Endodermal cell (in vitro differentiated cells): ENCODE measurements around the gene REC114. TPM values are rescaled to one million over a fixed set of nuclear protein-coding genes. Genes with fewer than 3 reads are reported as not detected.
"Not testable (repeated sequence)": the region's sequence is repeated elsewhere in the genome, so short reads cannot be mapped to it uniquely, and the experiment has no call there.

Source experiments
- DNase-seq: peaks from one replicate; pipeline ENCODE4 v3.0.0-alpha.2; 2017
- H3K27ac ChIP-seq: 2 replicates; pipeline ENCODE4 v1.5.1; 2013; ENCODE audit warnings: mild to moderate bottlenecking, low read depth, low read length, moderate library complexity
- H3K27me3 ChIP-seq: 2 replicates; pipeline ENCODE4 v1.6.1; 2013; ENCODE audit warnings: mild to moderate bottlenecking, low read length, moderate library complexity; ENCODE audit not compliant: insufficient read depth, control insufficient read depth, poor library complexity, severe bottlenecking
- H3K36me3 ChIP-seq: 2 replicates; pipeline ENCODE4 v1.7.0; 2013; ENCODE audit warnings: mild to moderate bottlenecking, low read length, moderate library complexity; ENCODE audit not compliant: control insufficient read depth, insufficient read depth
- H3K4me1 ChIP-seq: one replicate; pipeline ENCODE4 v1.7.0; 2013; ENCODE audit warnings: low read length; ENCODE audit not compliant: control insufficient read depth, insufficient read depth
- H3K4me3 ChIP-seq: 2 replicates; pipeline ENCODE4 v1.5.1; 2013; ENCODE audit warnings: mild to moderate bottlenecking, low read length, moderate library complexity
- H3K9ac ChIP-seq: 2 replicates; pipeline ENCODE4 v1.6.1; 2013; ENCODE audit warnings: mild to moderate bottlenecking, low read length, moderate library complexity; ENCODE audit not compliant: poor library complexity, severe bottlenecking; ENCODE audit errors: extremely low read depth
- H3K9me3 ChIP-seq: 2 replicates; pipeline ENCODE4 v1.6.1; 2013; ENCODE audit warnings: mild to moderate bottlenecking, low read length, moderate library complexity; ENCODE audit not compliant: control insufficient read depth
- H3K27ac Mint-ChIP-seq: 2 replicates; pipeline ENCODE4 v1.8.0; 2020; ENCODE audit warnings: mixed read lengths
- H3K27me3 Mint-ChIP-seq: 2 replicates; pipeline ENCODE4 v1.8.0; 2021; ENCODE audit warnings: mild to moderate bottlenecking, mixed read lengths; ENCODE audit not compliant: insufficient read depth
- H3K36me3 Mint-ChIP-seq: 2 replicates; pipeline ENCODE4 v1.8.0; 2020; ENCODE audit warnings: low read depth, mixed read lengths
- H3K4me1 Mint-ChIP-seq: 2 replicates; pipeline ENCODE4 v1.8.0; 2020; ENCODE audit warnings: mixed read lengths
- H3K4me3 Mint-ChIP-seq: 2 replicates; pipeline ENCODE4 v1.8.0; 2020; ENCODE audit warnings: mild to moderate bottlenecking, moderate library complexity, mixed read lengths
- H3K9me3 Mint-ChIP-seq: 2 replicates; pipeline ENCODE4 v1.8.0; 2020; ENCODE audit warnings: mild to moderate bottlenecking, mixed read lengths
- WGBS, 2 experiments: methylation state at CpG; one replicate each; pipeline versions ENCODE4 v1.1.5 to v1.1.7; 2013; ENCODE audit warnings: missing lambda C conversion rate in 2 of 2, mixed read lengths in 1 of 2; ENCODE audit not compliant: insufficient coverage in 1 of 2, insufficient read length in 1 of 2; 5-methylcytosine and 5-hydroxymethylcytosine counted together
- total RNA-seq, 2 donors: library from RNA; stranded (reverse); fragmentation: NEBNext Ultra II Directional in 1 of 2; extraction: Animal tissue kit (Norgen Biotek cat#: 25700) in 1 of 2; gene quantifications; 2 replicates in 1 of 2; 3 replicates in 1 of 2; pipeline ENCODE4 v1.2.1, GENCODE V29; 2021
- TF ChIP-seq, protein P1 (sequence below): fragments of 200-600 bp; sonication (generic); conservative IDR thresholded peaks from 2 replicates; pipeline ENCODE4 v1.5.0; 2021; ENCODE audit warnings: antibody characterized with exemption, mild to moderate bottlenecking

REC114 gene
- total RNA-seq, 2 donors from 2014 or later, result not detected

DNA sequence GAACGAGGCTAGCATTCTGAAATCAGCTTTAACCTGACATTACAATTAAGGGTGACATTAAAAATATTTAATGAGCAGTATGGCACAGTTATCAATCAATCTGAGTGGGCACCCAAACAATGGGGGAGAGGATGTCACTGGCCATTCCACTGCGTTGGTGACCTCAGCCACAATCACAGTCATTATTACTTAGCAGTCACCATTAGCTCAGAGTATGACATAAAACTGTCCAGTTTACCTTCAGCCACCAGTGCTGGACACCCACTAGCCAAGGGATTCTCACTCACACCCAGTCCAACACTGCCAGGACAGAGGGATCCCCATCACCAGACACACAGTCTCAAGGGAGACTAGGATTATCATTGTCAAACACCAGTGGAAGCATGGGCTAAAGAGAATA, 17.5 kb upstream of the REC114 start:
- Histone ChIP-seq H3K4me1 (no peaks in the 10 kb centered on the region), H3K36me3 (no peaks in the 10 kb centered on the region), H3K27ac (no peak overlapping the region), H3K9me3 (no peaks in the 10 kb centered on the region), H3K4me3 (no peak overlapping the region), H3K27me3 (no peaks in the 10 kb centered on the region), H3K9ac (no peak overlapping the region)
- Mint-ChIP-seq H3K4me3 (no peak overlapping the region), H3K9me3 (no peaks in the 10 kb centered on the region), H3K27ac (no peak overlapping the region), H3K27me3 (no peaks in the 10 kb centered on the region), H3K4me1 (no peaks in the 10 kb centered on the region), H3K36me3 (no peaks in the 10 kb centered on the region)
- 83 to 89% methylated on average over 1 to 2 of the region's 2 CpGs for WGBS, 2 experiments
- no peak for DNase-seq
- TF ChIP-seq, protein P1, sequence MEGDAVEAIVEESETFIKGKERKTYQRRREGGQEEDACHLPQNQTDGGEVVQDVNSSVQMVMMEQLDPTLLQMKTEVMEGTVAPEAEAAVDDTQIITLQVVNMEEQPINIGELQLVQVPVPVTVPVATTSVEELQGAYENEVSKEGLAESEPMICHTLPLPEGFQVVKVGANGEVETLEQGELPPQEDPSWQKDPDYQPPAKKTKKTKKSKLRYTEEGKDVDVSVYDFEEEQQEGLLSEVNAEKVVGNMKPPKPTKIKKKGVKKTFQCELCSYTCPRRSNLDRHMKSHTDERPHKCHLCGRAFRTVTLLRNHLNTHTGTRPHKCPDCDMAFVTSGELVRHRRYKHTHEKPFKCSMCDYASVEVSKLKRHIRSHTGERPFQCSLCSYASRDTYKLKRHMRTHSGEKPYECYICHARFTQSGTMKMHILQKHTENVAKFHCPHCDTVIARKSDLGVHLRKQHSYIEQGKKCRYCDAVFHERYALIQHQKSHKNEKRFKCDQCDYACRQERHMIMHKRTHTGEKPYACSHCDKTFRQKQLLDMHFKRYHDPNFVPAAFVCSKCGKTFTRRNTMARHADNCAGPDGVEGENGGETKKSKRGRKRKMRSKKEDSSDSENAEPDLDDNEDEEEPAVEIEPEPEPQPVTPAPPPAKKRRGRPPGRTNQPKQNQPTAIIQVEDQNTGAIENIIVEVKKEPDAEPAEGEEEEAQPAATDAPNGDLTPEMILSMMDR, result no peak

DNA sequence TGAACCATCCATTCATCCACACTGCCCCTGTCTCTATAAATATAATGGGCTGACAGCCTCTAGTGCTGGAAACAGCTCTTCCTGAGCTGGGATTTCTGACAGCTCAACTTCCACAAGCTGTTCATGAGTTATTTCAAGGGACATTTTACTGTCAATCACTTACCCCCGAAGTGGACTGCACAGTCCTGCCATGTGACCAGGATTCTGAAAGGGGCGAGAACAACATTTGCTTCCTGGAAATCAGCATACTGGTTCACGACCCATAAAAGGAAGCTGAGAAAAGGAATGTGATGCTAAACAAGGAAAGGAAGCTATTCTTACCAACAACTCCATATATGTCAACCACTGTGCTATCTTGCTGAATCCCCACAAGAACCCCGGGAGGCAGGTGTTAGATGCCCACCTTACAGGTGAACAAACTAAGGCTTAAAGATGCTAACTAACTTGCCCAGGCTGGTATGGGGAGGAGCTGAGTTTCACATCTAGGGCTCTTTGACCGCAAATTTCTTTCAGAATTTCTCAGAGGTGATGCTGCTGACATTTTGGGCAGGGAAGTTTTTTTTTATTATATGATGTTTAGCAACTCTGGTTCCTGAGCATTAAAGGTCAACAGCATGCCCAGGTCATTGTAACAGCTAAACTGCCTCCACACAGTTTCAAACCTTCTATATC, 16.5 kb upstream of the REC114 start:
- TF ChIP-seq, protein P1, result no peak
- Histone ChIP-seq H3K27me3 (no peaks in the 10 kb centered on the region), H3K4me1 (no peaks in the 10 kb centered on the region), H3K9me3 (no peaks in the 10 kb centered on the region), H3K27ac (no peak overlapping the region), H3K9ac (no peak overlapping the region), H3K36me3 (no peaks in the 10 kb centered on the region), H3K4me3 (no peak overlapping the region)
- Mint-ChIP-seq H3K9me3 (no peaks in the 10 kb centered on the region), H3K4me1 (no peaks in the 10 kb centered on the region), H3K27ac (no peak overlapping the region), H3K36me3 (no peaks in the 10 kb centered on the region), H3K27me3 (peaks cover 2% of the 10 kb centered on the region), H3K4me3 (no peak overlapping the region)
- WGBS, 2 experiments, result 83 to 100% methylated on average over 2 to 5 of the region's 5 CpGs
- no peak for DNase-seq

DNA sequence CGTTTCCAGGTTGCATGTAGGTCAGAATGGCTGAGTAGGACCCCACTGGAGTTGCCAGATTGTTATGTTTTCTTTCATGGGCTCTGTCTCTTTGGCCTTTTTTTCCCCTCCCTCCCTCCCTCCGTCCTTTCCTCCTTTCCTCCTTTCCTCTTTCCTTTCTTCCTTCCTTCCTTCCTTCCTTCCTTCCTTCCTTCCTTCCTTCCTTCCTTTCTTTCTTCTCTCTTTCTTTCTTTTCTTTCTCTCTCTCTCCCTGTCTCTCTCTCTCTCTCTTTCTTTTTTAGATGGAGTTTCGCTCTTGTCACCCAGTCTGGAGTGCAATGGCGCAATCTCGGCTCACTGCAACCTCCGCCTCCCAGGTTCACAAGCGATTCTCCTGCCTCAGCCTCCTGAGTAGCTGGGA, 11.6 kb upstream of the REC114 start:
- not testable (repeated sequence) for H3K4me3 ChIP-seq, H3K9me3 Mint-ChIP-seq

DNA sequence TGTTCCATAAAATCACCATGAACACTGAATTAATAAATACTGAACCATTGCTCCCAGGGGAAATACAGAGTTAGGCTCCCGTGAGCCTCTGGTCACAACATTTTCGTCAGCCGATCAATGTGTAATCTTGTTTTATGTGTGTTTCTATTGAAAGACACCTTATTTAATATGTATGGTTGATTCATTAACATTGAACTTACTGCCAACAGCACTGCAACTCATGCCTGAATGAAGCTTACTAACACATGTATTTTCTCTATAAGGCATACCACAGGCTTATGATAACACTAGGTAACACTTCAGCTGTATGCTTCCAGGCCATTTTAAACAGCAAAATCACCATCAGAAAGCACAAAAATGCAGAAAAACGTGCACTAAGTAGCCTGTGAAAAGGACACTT, 9.1 kb upstream of the REC114 start:
- WGBS, 2 experiments, result 80 to 91% methylated on average over 1 to 4 of the region's 4 CpGs
- H3K4me1 ChIP-seq, result no peaks in the 10 kb centered on the region
- no peaks in the 10 kb centered on the region for H3K27me3 ChIP-seq
- H3K27ac Mint-ChIP-seq, result no peak overlapping the region
- H3K27me3 Mint-ChIP-seq, result peaks cover 2% of the 10 kb centered on the region
- H3K9me3 Mint-ChIP-seq, result no peaks in the 10 kb centered on the region
- H3K9ac ChIP-seq, result no peak overlapping the region
- no peak overlapping the region for H3K4me3 ChIP-seq
- no peak overlapping the region for H3K4me3 Mint-ChIP-seq
- no peak overlapping the region for H3K27ac ChIP-seq
- H3K9me3 ChIP-seq, result no peaks in the 10 kb centered on the region
- H3K36me3 ChIP-seq, result no peaks in the 10 kb centered on the region
- DNase-seq, result no peak
- no peaks in the 10 kb centered on the region for H3K4me1 Mint-ChIP-seq
- no peaks in the 10 kb centered on the region for H3K36me3 Mint-ChIP-seq
- TF ChIP-seq, protein P1, result no peak

More for the DNA sequence above, 11.6 kb upstream of the REC114 start:
- not testable (repeated sequence) for H3K4me1 Mint-ChIP-seq, H3K27me3 ChIP-seq, H3K36me3 Mint-ChIP-seq, H3K9ac ChIP-seq, H3K27me3 Mint-ChIP-seq, H3K27ac Mint-ChIP-seq, H3K27ac ChIP-seq, H3K4me3 Mint-ChIP-seq, H3K4me1 ChIP-seq, H3K36me3 ChIP-seq, H3K9me3 ChIP-seq, DNase-seq
- WGBS, 2 experiments, result 92 to 93% methylated on average over 7 of the region's 7 CpGs
